GM10266 (cell line): ENCODE measurements around the gene MFN2.

Experiments used
- DNase-seq: peaks from one replicate; pipeline ENCODE4 v3.0.0; 2012; ENCODE audit errors: extremely low spot score
- TF ChIP-seq, protein P1 (sequence below): IDR thresholded peaks from 2 replicates; pipeline ENCODE4 v1.5.1; 2012; ENCODE audit warnings: mild to moderate bottlenecking, low read depth; ENCODE audit not compliant: control insufficient read depth, insufficient read depth; ENCODE audit errors: missing control alignments

Gene MFN2

DNA sequence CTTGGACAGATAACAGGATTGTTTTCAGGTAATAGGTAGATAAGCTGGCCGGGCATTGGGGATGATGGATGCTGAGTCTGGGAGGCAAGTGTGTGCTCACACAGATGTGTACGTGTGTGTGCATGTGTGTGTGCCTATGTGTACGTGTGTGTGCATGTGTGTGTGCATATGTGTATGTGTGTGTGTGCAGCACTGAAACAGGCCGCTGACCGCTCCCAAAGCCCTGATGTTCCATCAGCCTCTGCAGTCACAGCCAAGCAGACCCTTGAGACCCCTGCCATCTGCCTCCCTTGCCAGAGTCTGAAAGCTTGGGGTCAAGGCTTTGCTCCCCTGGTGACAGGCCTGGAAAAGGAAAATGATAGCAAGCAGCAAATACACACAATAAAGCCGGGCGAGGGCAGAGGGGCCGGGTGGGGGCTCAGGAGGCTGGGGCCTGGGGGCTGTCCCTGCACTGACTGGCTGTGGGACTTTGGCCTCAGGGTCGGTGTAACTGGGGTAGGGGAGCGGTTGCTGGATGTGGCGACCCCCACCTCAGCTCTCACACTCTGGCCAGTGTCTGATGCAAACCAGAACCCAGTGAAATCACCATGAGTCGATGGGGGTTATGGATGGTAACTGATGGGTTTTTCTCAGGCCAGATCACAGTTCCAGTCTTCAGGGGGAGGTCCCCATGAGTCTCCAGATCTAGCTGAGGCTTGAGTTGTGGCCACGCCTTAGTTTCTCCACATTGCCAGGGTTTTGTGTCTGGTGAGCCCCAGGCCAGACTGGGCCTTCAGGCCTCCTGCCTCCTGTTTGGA lies 73.7 kb downstream of the MFN2 start:
- TF ChIP-seq, protein P1, sequence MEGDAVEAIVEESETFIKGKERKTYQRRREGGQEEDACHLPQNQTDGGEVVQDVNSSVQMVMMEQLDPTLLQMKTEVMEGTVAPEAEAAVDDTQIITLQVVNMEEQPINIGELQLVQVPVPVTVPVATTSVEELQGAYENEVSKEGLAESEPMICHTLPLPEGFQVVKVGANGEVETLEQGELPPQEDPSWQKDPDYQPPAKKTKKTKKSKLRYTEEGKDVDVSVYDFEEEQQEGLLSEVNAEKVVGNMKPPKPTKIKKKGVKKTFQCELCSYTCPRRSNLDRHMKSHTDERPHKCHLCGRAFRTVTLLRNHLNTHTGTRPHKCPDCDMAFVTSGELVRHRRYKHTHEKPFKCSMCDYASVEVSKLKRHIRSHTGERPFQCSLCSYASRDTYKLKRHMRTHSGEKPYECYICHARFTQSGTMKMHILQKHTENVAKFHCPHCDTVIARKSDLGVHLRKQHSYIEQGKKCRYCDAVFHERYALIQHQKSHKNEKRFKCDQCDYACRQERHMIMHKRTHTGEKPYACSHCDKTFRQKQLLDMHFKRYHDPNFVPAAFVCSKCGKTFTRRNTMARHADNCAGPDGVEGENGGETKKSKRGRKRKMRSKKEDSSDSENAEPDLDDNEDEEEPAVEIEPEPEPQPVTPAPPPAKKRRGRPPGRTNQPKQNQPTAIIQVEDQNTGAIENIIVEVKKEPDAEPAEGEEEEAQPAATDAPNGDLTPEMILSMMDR: no peak

DNA sequence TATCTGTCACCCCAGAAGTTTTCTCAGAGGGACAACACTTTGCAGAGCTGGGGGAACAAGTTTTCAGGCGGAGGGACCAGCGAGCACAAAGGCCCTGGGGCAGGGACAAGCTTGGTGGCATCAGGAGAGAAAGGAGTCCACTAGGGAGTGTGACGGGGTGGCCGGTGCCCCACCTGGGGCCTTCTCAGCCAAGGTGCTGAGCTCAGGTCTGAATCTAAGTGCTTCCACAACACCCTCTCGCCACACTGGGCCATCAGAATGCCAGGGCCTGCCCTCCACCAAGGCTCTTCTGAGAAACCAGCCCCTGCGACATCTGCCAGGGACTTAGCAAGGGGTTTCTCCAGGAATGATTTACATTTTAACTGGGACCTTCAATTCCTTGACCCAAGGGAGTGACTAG lies 75.0 kb downstream of the MFN2 start:
- no peak for DNase-seq
- TF ChIP-seq, protein P1: no peak

More for the DNA sequence above, 73.7 kb downstream of the MFN2 start:
- peak; percentile 69 for DNase-seq

DNA sequence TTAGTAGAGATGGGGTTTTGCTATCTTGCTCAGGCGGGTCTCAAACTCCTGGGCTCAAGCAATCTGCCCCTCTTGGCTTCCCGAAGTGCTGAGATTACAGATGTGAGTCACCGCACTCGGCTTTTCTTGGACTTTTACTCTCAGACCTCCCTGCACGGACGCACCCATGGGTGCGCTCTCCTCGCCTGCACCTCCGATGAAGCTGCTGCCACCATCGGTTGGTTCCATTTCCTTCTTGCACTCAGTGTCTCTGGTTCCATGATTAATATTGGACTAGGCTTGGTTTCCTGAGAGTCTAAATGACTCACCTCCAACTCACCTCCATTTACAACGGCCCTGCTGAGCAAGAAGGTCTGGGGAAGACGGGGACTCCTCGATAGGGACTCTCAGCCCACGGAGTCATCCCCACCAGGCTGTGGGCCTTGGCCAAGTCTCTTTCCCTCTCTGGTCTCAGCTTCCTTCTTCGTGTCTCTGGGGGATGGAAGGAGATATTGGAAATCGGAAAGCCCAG lies 76.1 kb downstream of the MFN2 start:
- DNase-seq: no peak
- TF ChIP-seq, protein P1: no peak

DNA sequence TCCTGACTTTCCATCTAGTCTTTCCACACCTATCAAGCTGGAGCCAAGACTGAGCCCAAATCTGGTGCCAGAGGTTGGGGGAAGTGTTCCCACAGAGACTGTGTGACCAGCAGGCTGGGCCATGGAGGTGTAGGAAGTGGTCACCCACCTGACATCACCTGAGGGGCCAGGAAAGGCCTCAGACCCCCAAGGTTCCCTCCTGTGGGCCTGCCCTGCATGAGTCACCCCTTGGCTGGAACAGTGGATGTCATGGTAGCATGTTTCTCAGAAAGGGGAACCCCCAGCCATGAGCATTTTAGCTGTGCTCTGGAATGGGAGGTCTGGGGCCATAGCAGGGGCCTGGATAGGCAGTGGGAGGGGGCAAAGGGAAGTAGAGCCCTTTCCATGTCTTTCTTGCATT lies 77.1 kb downstream of the MFN2 start:
- TF ChIP-seq, protein P1: no peak
- no peak for DNase-seq

DNA sequence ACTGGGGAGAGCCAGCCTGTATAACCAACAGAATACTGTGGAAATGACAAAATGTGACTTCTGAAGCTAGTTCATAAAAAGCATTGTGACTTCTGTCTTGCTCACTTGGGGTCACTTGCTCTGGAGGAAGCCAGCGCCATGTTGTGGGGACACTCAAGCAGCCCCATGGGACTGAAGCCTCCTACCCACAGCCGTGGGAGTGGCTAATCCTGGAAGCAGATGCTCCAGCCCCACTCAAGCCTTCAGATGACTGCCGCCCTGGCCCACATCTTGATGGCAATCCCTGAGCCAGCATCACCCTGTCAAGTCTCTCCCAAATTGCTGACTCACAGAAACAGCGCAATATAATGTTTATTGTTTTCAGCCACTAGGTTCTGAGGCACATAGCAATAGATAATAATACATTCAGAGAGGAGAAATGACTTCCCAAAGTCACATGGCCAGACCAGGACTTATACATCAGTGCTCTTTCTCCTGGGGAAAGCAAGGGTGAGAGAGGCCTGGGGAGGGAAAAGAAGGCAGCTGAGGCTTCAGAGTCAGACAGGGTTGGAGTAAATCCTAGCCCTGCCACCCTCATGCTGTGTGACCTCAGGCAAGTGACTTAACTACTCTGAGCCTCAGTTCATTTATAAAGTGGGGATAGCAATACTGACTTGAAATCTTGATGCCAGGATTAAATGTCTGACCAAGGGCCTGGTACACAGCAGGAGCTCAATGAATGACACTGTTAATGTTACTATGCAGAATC lies 77.9 kb downstream of the MFN2 start:
- no peak for DNase-seq
- TF ChIP-seq, protein P1: no peak

DNA sequence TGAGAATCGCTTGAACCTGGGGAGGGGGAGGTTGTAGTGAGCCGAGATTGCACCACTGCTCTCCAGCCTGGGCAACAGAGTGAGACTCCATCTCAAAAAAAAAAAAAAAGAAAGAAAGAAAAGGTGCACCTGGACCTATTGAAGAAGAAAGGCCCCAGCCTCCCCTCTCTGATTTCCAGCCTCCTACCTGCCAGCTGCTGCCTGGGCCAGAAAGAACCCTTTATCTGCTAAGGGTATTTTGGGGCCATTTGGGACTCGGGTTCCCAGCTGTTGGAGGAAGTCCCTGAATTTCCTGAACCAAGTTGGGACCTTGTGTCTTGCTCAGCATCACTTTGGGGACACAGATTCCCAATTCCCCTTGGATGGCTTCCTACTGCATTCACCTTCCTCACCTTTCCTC lies 79.0 kb downstream of the MFN2 start:
- TF ChIP-seq, protein P1: no peak
- DNase-seq: no peak
